ENCODE data around the gene FCER1G. TPM values are rescaled to one million over a fixed set of nuclear protein-coding genes. Genes with fewer than 3 reads are reported as not detected.

Gene FCER1G
- polyA plus RNA-seq, 1 donor from 2014 or later = 3.5 TPM

DNA sequence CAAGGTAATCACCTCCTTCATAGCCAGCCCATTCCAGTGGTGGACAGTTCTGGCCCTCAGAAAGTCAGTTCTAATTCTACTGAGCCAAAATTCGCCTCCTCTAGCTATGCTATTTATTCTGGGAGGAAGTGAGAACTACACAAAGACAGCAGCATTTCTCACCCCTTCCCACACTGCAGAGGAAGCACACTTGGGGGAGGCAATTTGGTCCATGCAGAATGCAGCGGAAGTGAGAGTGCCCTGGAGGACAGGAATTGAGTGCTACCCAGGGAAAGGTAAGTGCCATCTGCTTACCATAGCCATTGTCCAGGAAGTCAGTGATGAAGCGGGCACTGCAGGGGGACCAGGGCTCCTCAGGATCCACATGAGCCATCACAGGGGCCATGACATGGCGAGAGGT lies 19.9 kb upstream of the FCER1G start:
- no peaks in the 10 kb centered on the region for H3K36me3 ChIP-seq (ENCODE audit: insufficient read depth, low read length)
- H3F3A ChIP-seq (ENCODE audit: insufficient read depth, low read length, poor library complexity, severe bottlenecking) = no peaks in the 10 kb centered on the region
- no peaks in the 10 kb centered on the region for H3K9me2 ChIP-seq (ENCODE audit: insufficient read depth, low read length)
- TF ChIP-seq, protein P1, sequence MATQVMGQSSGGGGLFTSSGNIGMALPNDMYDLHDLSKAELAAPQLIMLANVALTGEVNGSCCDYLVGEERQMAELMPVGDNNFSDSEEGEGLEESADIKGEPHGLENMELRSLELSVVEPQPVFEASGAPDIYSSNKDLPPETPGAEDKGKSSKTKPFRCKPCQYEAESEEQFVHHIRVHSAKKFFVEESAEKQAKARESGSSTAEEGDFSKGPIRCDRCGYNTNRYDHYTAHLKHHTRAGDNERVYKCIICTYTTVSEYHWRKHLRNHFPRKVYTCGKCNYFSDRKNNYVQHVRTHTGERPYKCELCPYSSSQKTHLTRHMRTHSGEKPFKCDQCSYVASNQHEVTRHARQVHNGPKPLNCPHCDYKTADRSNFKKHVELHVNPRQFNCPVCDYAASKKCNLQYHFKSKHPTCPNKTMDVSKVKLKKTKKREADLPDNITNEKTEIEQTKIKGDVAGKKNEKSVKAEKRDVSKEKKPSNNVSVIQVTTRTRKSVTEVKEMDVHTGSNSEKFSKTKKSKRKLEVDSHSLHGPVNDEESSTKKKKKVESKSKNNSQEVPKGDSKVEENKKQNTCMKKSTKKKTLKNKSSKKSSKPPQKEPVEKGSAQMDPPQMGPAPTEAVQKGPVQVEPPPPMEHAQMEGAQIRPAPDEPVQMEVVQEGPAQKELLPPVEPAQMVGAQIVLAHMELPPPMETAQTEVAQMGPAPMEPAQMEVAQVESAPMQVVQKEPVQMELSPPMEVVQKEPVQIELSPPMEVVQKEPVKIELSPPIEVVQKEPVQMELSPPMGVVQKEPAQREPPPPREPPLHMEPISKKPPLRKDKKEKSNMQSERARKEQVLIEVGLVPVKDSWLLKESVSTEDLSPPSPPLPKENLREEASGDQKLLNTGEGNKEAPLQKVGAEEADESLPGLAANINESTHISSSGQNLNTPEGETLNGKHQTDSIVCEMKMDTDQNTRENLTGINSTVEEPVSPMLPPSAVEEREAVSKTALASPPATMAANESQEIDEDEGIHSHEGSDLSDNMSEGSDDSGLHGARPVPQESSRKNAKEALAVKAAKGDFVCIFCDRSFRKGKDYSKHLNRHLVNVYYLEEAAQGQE (IDR thresholded peaks at IDR 0.05; ENCODE audit: borderline replicate concordance) = no peak
- TF ChIP-seq RAD21 (conservative IDR thresholded peaks at IDR 0.05) (no peak), CTCF (IDR thresholded peaks at IDR 0.05; ENCODE audit: poor library complexity, severe bottlenecking) (no peak), POLR2AphosphoS5 (IDR thresholded peaks at IDR 0.05) (no peak)
- no peaks in the 10 kb centered on the region for H3K27me3 ChIP-seq (ENCODE audit: insufficient read depth, low read depth, low read length)
- H3K9ac ChIP-seq (ENCODE audit: low read length) = no peak overlapping the region
- H3K4me2 ChIP-seq (ENCODE audit: low read length) = no peak overlapping the region
- H2AFZ ChIP-seq (ENCODE audit: low read depth, low read length) = no peak overlapping the region
- H3K9me3 ChIP-seq (ENCODE audit: low read length) = no peaks in the 10 kb centered on the region
- H3K79me2 ChIP-seq (replicated peaks; ENCODE audit: insufficient read depth, low read length) = no peaks in the 10 kb centered on the region
- no peak overlapping the region for H3K4me3 ChIP-seq (ENCODE audit: low read length)
- H4K20me1 ChIP-seq (ENCODE audit: insufficient read depth) = no peaks in the 10 kb centered on the region
- H3K27ac ChIP-seq (ENCODE audit: low read length) = no peak overlapping the region

GRCh38 chr1:161196111-161196510 lies 19.0 kb upstream of the FCER1G start:
- H3K9ac ChIP-seq (ENCODE audit: low read length) = no peak overlapping the region
- H4K20me1 ChIP-seq (ENCODE audit: insufficient read depth) = no peaks in the 10 kb centered on the region
- no peak overlapping the region for H3K27ac ChIP-seq (ENCODE audit: low read length)
- TF ChIP-seq, protein P1 (IDR thresholded peaks at IDR 0.05; ENCODE audit: borderline replicate concordance) = no peak
- TF ChIP-seq SMC3 (conservative IDR thresholded peaks at IDR 0.05; ENCODE audit: poor library complexity) (no peak), RAD21 (conservative IDR thresholded peaks at IDR 0.05) (no peak), EZH2 (IDR thresholded peaks at IDR 0.05; ENCODE audit: borderline replicate concordance, insufficient read depth, low read length, poor library complexity, severe bottlenecking) (no peak), POLR2AphosphoS5 (IDR thresholded peaks at IDR 0.05) (no peak), MXI1 (conservative IDR thresholded peaks at IDR 0.05; ENCODE audit: poor library complexity, severe bottlenecking) (no peak), EP300 (conservative IDR thresholded peaks at IDR 0.05; ENCODE audit: poor library complexity, severe bottlenecking) (no peak), TAF1 (IDR thresholded peaks at IDR 0.05; ENCODE audit: low read depth) (no peak)
- no peaks in the 10 kb centered on the region for H3K9me2 ChIP-seq (ENCODE audit: insufficient read depth, low read length)
- H2AFZ ChIP-seq (ENCODE audit: low read depth, low read length) = no peak overlapping the region
- no peaks in the 10 kb centered on the region for H3K36me3 ChIP-seq (ENCODE audit: insufficient read depth, low read length)
- H3K27me3 ChIP-seq (ENCODE audit: insufficient read depth, low read depth, low read length) = no peaks in the 10 kb centered on the region
- no peak overlapping the region for H3K4me2 ChIP-seq (ENCODE audit: low read length)
- H3K9me3 ChIP-seq (ENCODE audit: low read length) = no peaks in the 10 kb centered on the region
- no peaks in the 10 kb centered on the region for H3F3A ChIP-seq (ENCODE audit: insufficient read depth, low read length, poor library complexity, severe bottlenecking)
- H3K79me2 ChIP-seq (replicated peaks; ENCODE audit: insufficient read depth, low read length) = no peaks in the 10 kb centered on the region
- H3K4me3 ChIP-seq (ENCODE audit: low read length) = no peak overlapping the region
